Measurements from ENCODE around the gene INPP5B. TPM values are rescaled to one million over a fixed set of nuclear protein-coding genes. Genes with fewer than 3 reads are reported as not detected.

The INPP5B gene
- total RNA-seq, 2 donors from 2014 or later = 44.2 to 44.5 TPM

DNA sequence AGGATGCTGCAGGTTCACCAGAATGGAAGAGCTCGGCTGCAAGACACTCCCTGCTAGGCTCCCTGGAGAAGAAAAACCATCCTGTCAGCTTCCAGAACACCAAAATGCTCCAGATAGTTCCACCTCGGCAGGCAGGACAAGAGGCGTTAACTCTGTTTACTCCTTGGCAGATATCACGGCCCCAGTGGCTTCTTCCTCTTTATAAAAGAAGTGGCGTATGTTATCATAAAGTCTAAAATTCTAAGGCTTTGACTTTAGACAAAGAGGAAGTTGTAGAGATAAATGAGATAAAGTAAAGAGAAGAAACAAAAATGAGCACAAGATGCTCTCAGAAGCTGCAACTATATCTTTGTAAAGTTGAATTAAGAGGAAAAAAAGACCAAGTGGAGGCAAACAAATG, 63.2 kb downstream of the INPP5B start:
- ATAC-seq (ENCODE audit: insufficient number of reproducible peaks, low FRiP score, low read depth) = no peak
- H3K9me3 ChIP-seq = no peaks in the 10 kb centered on the region
- peaks cover 72% of the 10 kb centered on the region for H3K36me3 ChIP-seq
- no peak overlapping the region for H3K4me3 ChIP-seq
- H3K27me3 ChIP-seq (replicated peaks; ENCODE audit: insufficient read depth) = no peaks in the 10 kb centered on the region
- TF ChIP-seq, protein P1, sequence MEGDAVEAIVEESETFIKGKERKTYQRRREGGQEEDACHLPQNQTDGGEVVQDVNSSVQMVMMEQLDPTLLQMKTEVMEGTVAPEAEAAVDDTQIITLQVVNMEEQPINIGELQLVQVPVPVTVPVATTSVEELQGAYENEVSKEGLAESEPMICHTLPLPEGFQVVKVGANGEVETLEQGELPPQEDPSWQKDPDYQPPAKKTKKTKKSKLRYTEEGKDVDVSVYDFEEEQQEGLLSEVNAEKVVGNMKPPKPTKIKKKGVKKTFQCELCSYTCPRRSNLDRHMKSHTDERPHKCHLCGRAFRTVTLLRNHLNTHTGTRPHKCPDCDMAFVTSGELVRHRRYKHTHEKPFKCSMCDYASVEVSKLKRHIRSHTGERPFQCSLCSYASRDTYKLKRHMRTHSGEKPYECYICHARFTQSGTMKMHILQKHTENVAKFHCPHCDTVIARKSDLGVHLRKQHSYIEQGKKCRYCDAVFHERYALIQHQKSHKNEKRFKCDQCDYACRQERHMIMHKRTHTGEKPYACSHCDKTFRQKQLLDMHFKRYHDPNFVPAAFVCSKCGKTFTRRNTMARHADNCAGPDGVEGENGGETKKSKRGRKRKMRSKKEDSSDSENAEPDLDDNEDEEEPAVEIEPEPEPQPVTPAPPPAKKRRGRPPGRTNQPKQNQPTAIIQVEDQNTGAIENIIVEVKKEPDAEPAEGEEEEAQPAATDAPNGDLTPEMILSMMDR (IDR thresholded peaks at IDR 0.05) = no peak
- no peak overlapping the region for H3K27ac ChIP-seq
- no peaks in the 10 kb centered on the region for H3K4me1 ChIP-seq (ENCODE audit: control insufficient read depth in 1 of 2, low read depth in 2 of 2)
- no peak for DNase-seq (ENCODE audit: low spot score)

DNA sequence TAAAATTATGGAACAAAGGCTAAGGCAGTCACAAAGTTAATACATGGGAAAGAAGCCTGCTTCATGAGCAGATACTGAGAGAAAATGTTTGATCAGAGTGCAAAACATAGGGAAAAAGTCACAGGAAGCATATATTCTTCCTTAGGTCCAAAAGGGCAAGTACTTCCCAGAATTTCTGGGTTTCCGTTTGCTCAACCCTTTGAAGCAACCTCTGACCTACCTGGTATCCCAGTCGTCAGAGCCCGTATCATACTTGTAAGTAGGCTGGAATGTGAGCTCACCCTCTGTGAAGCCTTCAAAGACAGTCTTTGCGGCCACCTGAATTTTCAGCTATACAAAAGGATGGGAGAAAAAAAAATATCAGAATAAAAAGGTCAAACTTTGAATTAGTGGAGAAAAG, 67.0 kb downstream of the INPP5B start:
- H3K4me1 ChIP-seq (ENCODE audit: control insufficient read depth in 1 of 2, low read depth in 2 of 2) = no peaks in the 10 kb centered on the region
- ATAC-seq (ENCODE audit: insufficient number of reproducible peaks, low FRiP score, low read depth) = no peak
- no peak overlapping the region for H3K27ac ChIP-seq
- H3K36me3 ChIP-seq = peaks cover 60% of the 10 kb centered on the region
- TF ChIP-seq, protein P1 (IDR thresholded peaks at IDR 0.05) = no peak
- DNase-seq (ENCODE audit: low spot score) = no peak
- no peak overlapping the region for H3K4me3 ChIP-seq
- no peaks in the 10 kb centered on the region for H3K27me3 ChIP-seq (replicated peaks; ENCODE audit: insufficient read depth)
- no peaks in the 10 kb centered on the region for H3K9me3 ChIP-seq

DNA sequence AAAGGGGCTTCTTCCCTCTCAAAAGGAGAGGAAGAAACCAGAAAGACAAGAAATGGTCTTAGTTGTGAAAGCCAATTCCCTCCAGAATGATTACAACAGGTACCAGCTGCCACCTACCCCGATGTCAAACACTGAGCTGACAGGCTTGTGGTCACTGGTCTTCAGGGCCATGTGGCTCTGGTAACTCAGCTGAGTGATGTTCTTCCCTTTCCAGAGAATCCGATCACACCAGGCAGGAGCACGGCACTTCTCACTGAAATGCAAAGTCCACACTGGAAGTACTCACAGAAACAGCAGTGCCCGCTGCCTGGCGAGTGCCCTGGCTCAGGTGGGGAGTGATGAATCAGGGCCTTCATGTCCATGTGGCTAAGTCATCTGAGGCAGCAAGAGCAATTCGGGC, 68.8 kb downstream of the INPP5B start:
- no peaks in the 10 kb centered on the region for H3K9me3 ChIP-seq
- ATAC-seq (ENCODE audit: insufficient number of reproducible peaks, low FRiP score, low read depth) = no peak
- H3K27ac ChIP-seq = no peak overlapping the region
- no peak overlapping the region for H3K4me3 ChIP-seq
- TF ChIP-seq, protein P1 (IDR thresholded peaks at IDR 0.05) = no peak
- H3K27me3 ChIP-seq (replicated peaks; ENCODE audit: insufficient read depth) = no peaks in the 10 kb centered on the region
- H3K36me3 ChIP-seq = peaks cover 64% of the 10 kb centered on the region
- no peak for DNase-seq (ENCODE audit: low spot score)
- no peaks in the 10 kb centered on the region for H3K4me1 ChIP-seq (ENCODE audit: control insufficient read depth in 1 of 2, low read depth in 2 of 2)

DNA sequence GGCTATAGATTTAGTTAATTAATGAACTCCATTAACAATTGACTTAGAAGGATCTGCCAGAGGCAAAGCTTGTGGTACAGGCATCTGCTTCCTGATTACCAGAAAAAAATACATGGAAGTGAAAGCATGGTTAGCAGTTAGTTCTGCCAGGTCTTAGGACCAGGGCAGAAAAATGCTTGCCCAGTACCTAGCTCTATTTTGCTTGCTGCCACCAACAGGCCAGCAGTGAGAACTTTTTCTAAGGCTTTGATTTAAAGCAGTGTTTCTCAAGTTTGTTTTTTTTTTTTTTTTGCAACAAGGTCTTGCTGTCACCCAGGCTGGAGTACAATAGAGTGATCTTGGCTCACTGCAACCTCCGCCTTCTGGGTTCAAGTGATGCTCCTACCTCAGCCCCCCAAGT, 71.0 kb downstream of the INPP5B start:
- TF ChIP-seq, protein P1 (IDR thresholded peaks at IDR 0.05) = no peak
- H3K4me1 ChIP-seq (ENCODE audit: control insufficient read depth in 1 of 2, low read depth in 2 of 2) = no peaks in the 10 kb centered on the region
- H3K36me3 ChIP-seq = peaks cover 58% of the 10 kb centered on the region
- no peaks in the 10 kb centered on the region for H3K27me3 ChIP-seq (replicated peaks; ENCODE audit: insufficient read depth)
- ATAC-seq (ENCODE audit: insufficient number of reproducible peaks, low FRiP score, low read depth) = no peak
- no peak for DNase-seq (ENCODE audit: low spot score)
- H3K4me3 ChIP-seq = no peak overlapping the region
- H3K9me3 ChIP-seq = no peaks in the 10 kb centered on the region
- H3K27ac ChIP-seq = no peak overlapping the region

DNA sequence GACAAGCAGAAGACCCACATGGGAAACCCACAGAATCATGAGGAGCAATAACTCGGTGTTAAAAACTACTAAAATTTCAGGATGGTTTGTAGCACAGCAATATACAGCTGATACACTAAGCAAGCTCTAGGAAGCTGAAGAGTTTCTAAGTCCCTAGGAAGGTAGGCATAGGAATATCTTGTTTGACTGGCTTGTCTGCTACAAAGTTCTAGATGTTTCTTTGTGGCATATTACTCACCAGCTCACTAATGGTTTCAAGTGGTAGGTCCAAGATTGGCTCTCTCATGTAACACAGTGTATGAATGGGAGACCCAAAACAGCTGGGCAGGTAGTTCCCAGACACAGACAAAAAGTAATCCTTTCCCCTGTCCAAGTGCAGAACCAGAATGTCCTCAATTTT, 74.2 kb downstream of the INPP5B start:
- Histone ChIP-seq H3K9me3 (no peaks in the 10 kb centered on the region), H3K27ac (no peak overlapping the region), H3K4me3 (no peak overlapping the region), H3K4me1 (ENCODE audit: control insufficient read depth in 1 of 2, low read depth in 2 of 2) (no peaks in the 10 kb centered on the region), H3K36me3 (peaks cover 63% of the 10 kb centered on the region), H3K27me3 (replicated peaks; ENCODE audit: insufficient read depth) (no peaks in the 10 kb centered on the region)
- ATAC-seq (ENCODE audit: insufficient number of reproducible peaks, low FRiP score, low read depth) = no peak
- no peak for DNase-seq (ENCODE audit: low spot score)
- TF ChIP-seq, protein P1 (IDR thresholded peaks at IDR 0.05) = no peak
